ENCODE data around the gene SVEP1. TPM values are rescaled to one million over a fixed set of nuclear protein-coding genes. Genes with fewer than 3 reads are reported as not detected.
"Not testable (repeated sequence)": the region's sequence is repeated elsewhere in the genome, so short reads cannot be mapped to it uniquely, and the experiment has no call there.

SVEP1 gene
- total RNA-seq, 4 donors from 2014 or later, result 13.9 to 26.8 (median 17.4) TPM

- DNase-seq, result no peak
Measured at GRCh38 chr9:110408598-110408997, 170.9 kb downstream of the SVEP1 start.

DNA sequence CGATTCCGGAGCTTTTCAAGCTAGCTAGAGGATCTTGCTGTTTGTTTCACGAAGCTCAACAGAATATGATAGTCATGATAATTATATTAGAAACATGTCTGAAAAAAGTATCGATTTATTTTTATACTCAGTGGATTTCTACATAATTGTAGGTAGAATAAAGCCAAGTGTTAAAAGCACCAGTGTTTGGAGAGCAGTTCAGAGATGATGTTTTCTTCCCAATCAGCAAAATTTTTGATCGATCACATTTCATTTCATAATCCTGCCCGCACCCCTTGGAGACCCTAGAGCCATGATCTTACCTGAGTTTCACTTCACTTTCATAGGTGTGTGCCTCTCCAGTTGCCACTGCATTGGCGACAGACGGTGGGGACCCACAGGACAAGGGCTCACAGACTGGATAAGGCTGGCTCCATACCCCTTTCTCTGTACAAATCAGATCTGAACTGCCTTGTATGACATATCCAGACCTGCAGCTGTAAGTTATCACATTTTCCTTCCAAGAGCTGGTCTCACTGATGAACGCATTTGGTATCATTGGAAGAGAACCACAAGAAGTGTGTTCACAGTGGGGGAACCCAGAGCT lies 173.6 kb downstream of the SVEP1 start:
- Histone ChIP-seq H3K36me3 (no peaks in the 10 kb centered on the region), H3K4me3 (no peak overlapping the region), H3K4me1 (no peaks in the 10 kb centered on the region), H3K9me3 (no peaks in the 10 kb centered on the region), H3K27me3 (no peaks in the 10 kb centered on the region), H3K27ac (no peak overlapping the region)
- no peak for DNase-seq
- in situ Hi-C loops (cut with MboI; ENCODE audit: low pct_ligation_motif_present in 1 of 4, low pct_unique_long_range_greater_than_20kb in 1 of 4, low sequenced_read_pairs in 3 of 4), result no loop called here
- no peak for TF ChIP-seq POLR2AphosphoS5 (IDR thresholded peaks at IDR 0.05)
- TF ChIP-seq, protein P1, sequence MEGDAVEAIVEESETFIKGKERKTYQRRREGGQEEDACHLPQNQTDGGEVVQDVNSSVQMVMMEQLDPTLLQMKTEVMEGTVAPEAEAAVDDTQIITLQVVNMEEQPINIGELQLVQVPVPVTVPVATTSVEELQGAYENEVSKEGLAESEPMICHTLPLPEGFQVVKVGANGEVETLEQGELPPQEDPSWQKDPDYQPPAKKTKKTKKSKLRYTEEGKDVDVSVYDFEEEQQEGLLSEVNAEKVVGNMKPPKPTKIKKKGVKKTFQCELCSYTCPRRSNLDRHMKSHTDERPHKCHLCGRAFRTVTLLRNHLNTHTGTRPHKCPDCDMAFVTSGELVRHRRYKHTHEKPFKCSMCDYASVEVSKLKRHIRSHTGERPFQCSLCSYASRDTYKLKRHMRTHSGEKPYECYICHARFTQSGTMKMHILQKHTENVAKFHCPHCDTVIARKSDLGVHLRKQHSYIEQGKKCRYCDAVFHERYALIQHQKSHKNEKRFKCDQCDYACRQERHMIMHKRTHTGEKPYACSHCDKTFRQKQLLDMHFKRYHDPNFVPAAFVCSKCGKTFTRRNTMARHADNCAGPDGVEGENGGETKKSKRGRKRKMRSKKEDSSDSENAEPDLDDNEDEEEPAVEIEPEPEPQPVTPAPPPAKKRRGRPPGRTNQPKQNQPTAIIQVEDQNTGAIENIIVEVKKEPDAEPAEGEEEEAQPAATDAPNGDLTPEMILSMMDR (IDR thresholded peaks at IDR 0.05), result no peak
- no peak for TF ChIP-seq EP300 (IDR thresholded peaks at IDR 0.05; ENCODE audit: low read depth)
- no peak for TF ChIP-seq POLR2A (IDR thresholded peaks at IDR 0.05)
- intact Hi-C loops (cut with DNase I; ENCODE audit: low total_unique reads), result no loop called here
- WGBS, 2 donors (ENCODE audit: low coverage in 1 of 2), result 72 to 85% methylated on average over 8 to 9 of the region's 9 CpGs

More at GRCh38 chr9:110408598-110408997, 170.9 kb downstream of the SVEP1 start:
- Histone ChIP-seq H3K4me1 (no peaks in the 10 kb centered on the region), H3K4me3 (no peak overlapping the region), H3K9me3 (no peaks in the 10 kb centered on the region), H3K27ac (no peak overlapping the region), H3K36me3 (no peaks in the 10 kb centered on the region), H3K27me3 (no peaks in the 10 kb centered on the region)
- intact Hi-C loops (cut with DNase I; ENCODE audit: low total_unique reads), result no loop called here
- WGBS, 2 donors (ENCODE audit: low coverage in 1 of 2), result 73 to 100% methylated on average over 1 to 7 of the region's 7 CpGs
- in situ Hi-C loops (cut with MboI; ENCODE audit: low pct_ligation_motif_present in 1 of 4, low pct_unique_long_range_greater_than_20kb in 1 of 4, low sequenced_read_pairs in 3 of 4), result no loop called here
- TF ChIP-seq, protein P1 (IDR thresholded peaks at IDR 0.05), result no peak
- no peak for TF ChIP-seq POLR2A (IDR thresholded peaks at IDR 0.05)
- TF ChIP-seq POLR2AphosphoS5 (IDR thresholded peaks at IDR 0.05), result no peak
- no peak for TF ChIP-seq EP300 (IDR thresholded peaks at IDR 0.05; ENCODE audit: low read depth)

DNA sequence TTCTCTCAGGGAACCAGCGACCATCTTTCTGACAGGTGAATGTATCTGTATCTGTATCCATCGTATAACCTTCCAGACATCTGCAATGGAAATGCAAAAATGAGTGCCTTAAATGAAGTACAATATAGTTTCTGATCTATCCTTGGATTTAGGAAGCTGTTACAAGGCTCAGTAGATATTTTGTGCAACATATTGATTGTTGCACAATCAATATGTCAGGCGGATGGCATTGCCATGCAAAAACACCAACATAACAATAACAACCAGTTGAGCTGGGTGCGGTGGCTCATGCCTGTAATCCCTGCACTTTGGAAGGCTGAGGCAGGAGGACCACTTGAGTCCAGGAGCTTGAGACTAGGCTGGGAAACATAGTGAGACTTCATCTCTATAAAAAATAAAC lies 175.1 kb downstream of the SVEP1 start:
- intact Hi-C loops (cut with DNase I; ENCODE audit: low total_unique reads) (no loop called here), in situ Hi-C loops (cut with MboI; ENCODE audit: low pct_ligation_motif_present in 1 of 4, low pct_unique_long_range_greater_than_20kb in 1 of 4, low sequenced_read_pairs in 3 of 4) (no loop called here)
- Histone ChIP-seq H3K9me3 (no peaks in the 10 kb centered on the region), H3K36me3 (no peaks in the 10 kb centered on the region), H3K4me3 (no peak overlapping the region), H3K27ac (no peak overlapping the region), H3K4me1 (no peaks in the 10 kb centered on the region), H3K27me3 (no peaks in the 10 kb centered on the region)
- no peak for DNase-seq
- WGBS, 2 donors (ENCODE audit: low coverage in 1 of 2), result 77 to 88% methylated on average over 3 to 4 of the region's 4 CpGs
- TF ChIP-seq EP300 (IDR thresholded peaks at IDR 0.05; ENCODE audit: low read depth) (no peak), POLR2A (IDR thresholded peaks at IDR 0.05) (no peak), POLR2AphosphoS5 (IDR thresholded peaks at IDR 0.05) (no peak)
- TF ChIP-seq, protein P1 (IDR thresholded peaks at IDR 0.05), result no peak

GRCh38 chr9:110399983-110400382 lies 179.6 kb downstream of the SVEP1 start:
- Histone ChIP-seq H3K27ac (no peak overlapping the region), H3K4me1 (no peaks in the 10 kb centered on the region), H3K4me3 (no peak overlapping the region), H3K36me3 (no peaks in the 10 kb centered on the region), H3K27me3 (no peaks in the 10 kb centered on the region), H3K9me3 (no peaks in the 10 kb centered on the region)
- 29 to 96% methylated on average over 4 of the region's 4 CpGs for WGBS, 2 donors (ENCODE audit: low coverage in 1 of 2)
- in situ Hi-C loops (cut with MboI; ENCODE audit: low pct_ligation_motif_present in 1 of 4, low pct_unique_long_range_greater_than_20kb in 1 of 4, low sequenced_read_pairs in 3 of 4) (no loop called here), intact Hi-C loops (cut with DNase I; ENCODE audit: low total_unique reads) (no loop called here)
- no peak for DNase-seq
- TF ChIP-seq POLR2AphosphoS5 (IDR thresholded peaks at IDR 0.05) (no peak), EP300 (IDR thresholded peaks at IDR 0.05; ENCODE audit: low read depth) (no peak), POLR2A (IDR thresholded peaks at IDR 0.05) (no peak)
- TF ChIP-seq, protein P1 (IDR thresholded peaks at IDR 0.05), result no peak

GRCh38 chr9:110398992-110399391 lies 180.5 kb downstream of the SVEP1 start:
- H3K27ac ChIP-seq; intact Hi-C loops (cut with DNase I; ENCODE audit: low total_unique reads); DNase-seq; H3K27me3 ChIP-seq; H3K36me3 ChIP-seq; H3K4me1 ChIP-seq; in situ Hi-C loops (cut with MboI; ENCODE audit: low pct_ligation_motif_present in 1 of 4, low pct_unique_long_range_greater_than_20kb in 1 of 4, low sequenced_read_pairs in 3 of 4); H3K9me3 ChIP-seq; H3K4me3 ChIP-seq: not testable (repeated sequence)
- 0 to 89% methylated on average over 1 to 2 of the region's 2 CpGs for WGBS, 2 donors (ENCODE audit: low coverage in 1 of 2)
